Myocyte (in vitro differentiated cells): Measurements from ENCODE around the gene TOR1AIP1. TPM values are rescaled to one million over a fixed set of nuclear protein-coding genes. Genes with fewer than 3 reads are reported as not detected.
"Not testable (repeated sequence)": the region's sequence is repeated elsewhere in the genome, so short reads cannot be mapped to it uniquely, and the experiment has no call there.

Source experiments
- DNase-seq: peaks from one replicate; pipeline ENCODE4 v3.0.0-alpha.2; 2012; ENCODE audit warnings: low read depth
- total RNA-seq: library from RNA; depleted of rRNA; stranded (reverse); fragments of >200 nt; gene quantifications from 2 replicates; pipeline ENCODE4 v1.2.3, GENCODE V29; 2014

The TOR1AIP1 gene
- total RNA-seq, 1 donor from 2014 or later, result 56.9 TPM

DNA sequence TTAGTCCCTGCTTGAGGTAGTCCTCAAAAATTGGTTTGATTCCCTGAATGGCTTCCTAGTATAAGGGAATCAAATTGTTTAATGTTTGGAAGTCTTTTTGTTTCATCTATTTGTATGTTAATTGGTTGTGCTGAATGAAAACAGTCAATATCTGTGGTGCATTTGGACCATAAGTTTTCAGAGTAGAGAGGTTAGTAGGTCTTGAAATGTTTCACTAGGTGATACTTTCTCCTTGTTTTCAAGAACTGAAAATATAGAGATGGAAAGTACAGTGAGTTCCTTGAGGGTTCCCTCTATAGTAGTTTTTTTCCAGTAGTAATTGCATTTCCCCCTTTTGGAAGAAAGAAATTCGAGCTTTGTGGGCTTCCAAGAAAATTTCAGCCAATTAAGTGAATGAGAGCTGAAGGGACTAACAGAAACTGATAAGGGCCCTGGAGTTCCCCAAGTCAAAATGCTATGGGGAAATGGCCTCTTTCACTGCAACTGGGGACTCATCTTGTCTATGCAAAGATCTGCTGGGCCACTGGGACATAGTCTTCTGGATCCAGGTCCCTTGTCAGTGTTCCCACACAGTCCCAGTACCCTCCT lies 53.9 kb downstream of the TOR1AIP1 start:
- no peak for DNase-seq

DNA sequence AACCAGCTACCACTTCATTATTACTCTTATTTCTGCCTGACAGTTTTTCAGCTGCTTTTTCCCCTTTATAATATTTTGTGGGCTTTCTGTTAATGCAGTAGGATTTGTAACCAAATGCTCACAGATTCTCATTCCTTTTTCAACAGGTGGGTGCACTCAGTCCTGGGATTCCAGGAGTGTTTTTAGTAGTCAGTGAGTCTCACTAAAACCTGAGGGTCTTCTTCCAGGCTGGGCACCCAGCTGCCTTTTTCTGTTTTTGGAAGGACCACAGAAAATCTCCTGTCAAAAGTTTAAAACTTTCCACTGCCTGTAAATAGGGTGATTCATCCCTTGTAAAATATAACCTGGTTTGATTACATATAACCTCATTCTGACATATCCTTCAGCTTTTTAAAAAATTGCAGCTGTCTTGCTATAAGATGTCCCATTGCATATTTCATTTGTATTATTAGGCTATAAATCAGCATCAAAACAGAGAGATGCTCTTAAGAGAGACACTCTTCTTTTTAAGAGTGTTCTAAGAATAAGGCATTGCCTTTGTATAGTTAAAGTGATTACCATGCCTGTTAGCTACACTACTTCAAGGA lies 55.7 kb downstream of the TOR1AIP1 start:
- no peak for DNase-seq

DNA sequence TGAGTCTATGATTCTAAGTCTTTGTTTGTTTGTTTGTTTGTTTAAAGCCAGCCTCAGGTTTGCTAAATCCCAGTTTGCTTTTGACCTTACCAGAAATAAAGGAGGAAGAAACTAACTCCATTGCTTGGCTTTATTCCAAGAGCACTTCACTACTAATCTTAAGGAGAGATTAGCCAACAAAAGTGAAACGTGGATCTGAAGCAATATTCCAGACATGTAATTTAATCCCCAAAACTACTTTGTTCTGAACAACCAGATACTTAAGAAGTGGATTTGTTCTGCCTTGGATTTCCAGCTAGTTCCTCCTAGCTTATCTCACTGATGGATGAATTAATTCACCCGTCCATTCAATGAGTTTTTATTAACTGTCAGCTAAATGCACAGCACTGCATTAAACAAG lies 56.7 kb downstream of the TOR1AIP1 start:
- DNase-seq, result peak; percentile 32

DNA sequence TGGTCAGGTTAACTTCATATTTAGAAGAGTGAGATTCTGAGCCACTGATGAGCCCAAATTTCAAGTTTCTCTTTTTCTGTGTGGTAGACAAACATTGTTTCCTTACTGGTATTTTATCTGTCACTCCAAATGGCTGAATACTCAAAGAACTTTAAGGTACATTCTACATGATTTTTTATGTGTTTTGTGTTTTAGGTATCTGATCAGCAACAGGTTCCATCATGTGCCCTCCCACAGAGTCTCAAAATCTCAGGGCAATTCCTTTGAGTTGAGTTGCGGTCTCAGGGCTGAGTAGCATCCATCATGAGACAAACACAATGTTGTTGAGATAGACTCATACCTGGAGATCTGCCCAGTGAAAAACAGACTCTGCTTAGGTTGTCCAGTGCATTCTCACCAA lies 57.9 kb downstream of the TOR1AIP1 start:
- no peak for DNase-seq

DNA sequence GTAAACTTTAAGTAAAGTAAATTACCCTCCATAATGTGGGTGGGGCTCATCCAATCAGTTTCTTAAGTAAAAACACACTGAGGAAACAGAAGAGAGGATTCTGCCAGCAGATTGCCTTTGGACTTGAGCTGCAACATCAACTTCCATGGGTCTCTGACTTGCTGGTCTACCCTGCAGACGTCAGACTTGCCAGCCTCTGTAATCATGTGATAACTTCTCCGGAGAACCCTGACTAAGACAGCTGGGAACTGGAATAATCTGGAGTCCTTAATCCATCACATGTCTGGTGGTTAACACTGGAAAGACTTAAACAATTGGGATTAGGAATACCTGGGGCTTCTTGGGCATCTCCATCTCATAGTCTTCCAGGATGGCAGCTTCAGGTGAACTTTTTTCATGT lies 59.4 kb downstream of the TOR1AIP1 start:
- peak; percentile 29 for DNase-seq

DNA sequence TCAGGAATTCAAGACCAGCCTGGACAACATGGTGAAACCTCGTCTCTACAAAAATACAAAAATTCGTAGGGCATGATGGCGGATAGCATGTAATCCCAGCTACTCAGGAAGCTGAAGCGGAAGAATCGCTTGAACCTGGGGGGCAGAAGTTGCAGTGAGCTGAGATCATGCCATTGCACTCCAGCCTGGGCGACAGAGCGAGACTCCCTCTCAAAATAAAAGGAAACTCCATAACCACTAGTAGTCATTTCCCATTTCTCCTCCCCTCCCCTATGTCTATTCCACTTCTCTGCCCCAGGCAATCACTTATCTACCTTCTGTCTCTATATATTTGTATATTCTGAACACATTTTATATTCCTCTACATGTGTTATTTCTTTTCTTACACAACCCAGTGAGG lies 68.6 kb downstream of the TOR1AIP1 start:
- DNase-seq, result no peak

DNA sequence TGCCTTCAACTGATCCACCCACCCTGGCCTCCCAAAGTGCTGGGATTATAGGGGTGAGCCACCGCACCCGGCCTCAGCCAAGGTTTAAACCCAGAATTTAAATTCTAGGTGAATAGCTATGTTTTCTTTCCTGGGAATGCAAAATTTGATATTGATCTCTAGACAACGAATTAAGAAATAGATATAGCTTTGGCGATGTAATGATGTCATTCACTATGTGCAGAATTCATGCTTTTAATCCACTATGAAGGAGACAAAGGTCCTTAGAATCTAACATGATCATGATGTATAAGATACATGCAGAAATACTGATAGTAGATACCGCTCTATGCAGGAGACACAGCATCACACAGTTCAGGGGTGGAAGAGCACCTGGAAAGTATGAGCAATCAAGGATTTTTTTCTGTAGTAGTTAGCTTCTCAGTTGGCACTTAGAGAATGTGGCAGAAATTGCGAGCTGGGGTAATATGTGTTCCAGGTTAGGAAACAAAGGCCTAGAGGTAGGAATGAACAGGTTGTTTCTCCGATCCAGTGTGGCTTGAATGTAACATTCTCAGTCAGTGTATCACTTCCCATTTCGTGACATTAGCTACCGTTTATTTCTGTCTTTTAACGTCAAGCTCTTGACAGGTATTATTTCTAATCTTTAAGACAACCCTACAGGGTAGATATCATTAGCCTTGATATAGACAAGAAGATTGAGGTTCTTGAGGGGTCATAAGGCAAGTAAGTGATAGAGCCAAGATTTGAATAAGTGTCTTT lies 69.5 kb downstream of the TOR1AIP1 start:
- DNase-seq, result no peak

DNA sequence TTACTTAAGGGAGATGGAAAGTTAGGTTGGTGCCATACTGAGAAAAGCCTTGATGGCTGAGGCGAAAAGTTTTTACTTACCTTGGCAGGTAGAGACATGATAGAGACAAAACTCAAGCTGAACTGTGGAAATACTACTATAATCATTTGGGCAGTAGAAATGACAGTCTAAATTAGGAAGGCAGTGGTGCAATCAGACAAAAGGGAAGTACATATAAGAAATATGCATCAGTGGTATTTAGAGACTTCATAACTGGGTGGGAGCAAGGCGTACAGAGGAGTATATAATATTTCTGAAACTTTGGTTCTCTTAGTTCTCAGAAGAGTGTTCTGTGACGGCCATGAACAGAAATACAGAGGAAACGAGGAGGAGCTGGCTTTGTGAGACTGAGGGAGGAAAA lies 70.1 kb downstream of the TOR1AIP1 start:
- DNase-seq, result no peak

DNA sequence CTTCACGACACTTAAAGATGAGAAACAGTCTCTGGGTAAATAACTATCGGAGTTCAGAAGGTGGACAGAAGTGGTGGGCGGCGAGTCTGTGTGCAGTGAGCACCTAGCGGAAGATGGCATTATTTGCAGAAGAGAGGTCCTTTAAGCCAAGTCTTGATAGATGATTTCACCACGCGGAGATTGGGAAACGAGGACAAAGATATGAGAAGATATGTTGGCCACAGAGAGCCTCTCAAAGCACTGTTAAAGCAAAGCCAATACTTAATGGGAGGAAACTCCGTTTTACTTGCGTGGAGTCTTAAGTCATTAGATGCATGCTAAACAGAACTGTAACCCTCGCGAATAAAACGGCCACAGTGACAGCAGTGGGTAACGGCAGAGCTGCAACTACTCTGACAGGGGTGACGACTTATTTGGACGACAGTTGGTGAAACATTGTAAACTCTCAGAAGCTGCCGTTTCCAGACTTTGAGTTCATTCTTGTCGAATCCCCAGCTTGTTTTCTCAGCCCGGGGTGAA lies 71.9 kb downstream of the TOR1AIP1 start:
- no peak for DNase-seq

DNA sequence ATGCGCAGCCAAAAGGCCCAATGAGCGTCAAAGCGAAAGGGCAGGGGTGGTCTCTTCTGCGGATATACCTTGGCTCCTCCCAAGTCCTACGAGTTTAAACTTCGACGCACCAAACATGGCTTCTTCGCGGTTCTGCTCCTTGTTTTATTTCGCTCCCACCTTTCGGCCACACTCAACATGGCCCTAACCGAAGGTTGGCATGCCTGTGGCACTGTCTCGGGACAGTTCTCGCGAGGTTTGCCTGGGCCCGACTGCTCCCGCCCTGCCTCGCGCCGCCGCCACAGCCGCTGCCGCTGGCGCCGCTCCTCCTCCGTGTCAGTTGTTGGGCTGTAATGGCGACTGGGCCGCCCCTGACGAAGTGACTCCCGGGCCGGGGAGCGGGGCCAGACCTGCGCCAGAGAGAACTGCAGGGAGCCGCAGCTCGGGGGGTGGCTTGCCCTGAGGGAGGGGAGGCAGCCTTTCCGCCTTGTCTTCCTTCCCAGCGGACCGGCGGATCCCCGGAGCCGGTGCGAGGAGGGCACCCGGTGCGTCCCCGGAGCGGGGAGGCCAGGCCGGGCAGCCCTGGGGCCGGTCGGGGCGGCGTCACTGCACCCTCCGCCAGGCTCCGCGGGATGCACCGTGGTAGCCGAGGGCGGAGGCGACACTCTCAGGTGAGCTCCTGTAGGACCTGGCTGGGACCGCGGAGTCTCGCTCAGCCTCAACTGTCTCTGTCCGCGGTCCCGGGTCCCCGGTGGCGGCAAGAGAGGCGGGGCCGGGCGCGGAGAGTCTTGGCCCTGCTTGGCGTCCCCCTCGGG lies 72.6 kb downstream of the TOR1AIP1 start, which contains the start of gene CEP350:
CEP350 (plus strand) TSS at position 318 of the 794 bp plus-strand sequence. CDS start 31,372 bp downstream, outside the sequence.
- DNase-seq, result peak; percentile 100

DNA sequence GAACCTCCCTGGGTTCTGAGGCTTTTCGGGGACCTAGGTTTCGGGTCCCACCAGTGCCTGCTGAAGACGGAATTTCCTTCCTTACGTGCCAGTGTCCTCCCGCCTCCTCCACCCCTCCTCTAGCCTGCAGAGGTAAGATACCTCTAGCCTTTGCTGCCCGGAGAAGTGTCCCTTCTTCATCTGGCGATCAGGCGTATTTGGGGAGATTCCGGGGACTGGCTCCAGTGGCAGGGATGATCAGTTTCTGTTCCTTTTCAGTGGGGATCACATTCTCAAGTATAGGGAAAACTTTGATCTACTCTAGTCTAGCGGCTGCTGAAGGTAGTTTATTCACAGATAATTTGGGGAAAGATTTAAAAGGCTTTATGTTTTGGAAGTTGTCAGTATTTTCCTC lies 73.2 kb downstream of the TOR1AIP1 start:
- DNase-seq, result no peak

DNA sequence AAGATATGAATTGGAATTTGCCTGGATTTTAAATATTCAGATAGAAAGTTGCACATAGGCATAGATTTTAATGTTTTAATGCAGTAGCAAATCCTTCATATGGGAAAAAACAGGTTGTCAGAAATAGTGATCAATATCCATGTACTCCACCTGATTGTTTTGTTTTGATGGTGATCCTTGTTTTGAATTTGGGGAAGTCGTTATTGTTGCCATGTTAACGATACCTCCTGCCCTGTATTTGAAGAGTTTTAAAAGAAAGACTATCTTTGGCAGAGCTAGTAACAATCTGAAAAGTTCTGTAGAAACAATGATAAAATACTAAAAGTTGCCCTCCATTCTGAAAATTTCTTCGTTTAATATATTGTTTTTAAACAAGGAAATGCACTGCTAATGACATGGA lies 73.6 kb downstream of the TOR1AIP1 start:
- DNase-seq, result no peak

DNA sequence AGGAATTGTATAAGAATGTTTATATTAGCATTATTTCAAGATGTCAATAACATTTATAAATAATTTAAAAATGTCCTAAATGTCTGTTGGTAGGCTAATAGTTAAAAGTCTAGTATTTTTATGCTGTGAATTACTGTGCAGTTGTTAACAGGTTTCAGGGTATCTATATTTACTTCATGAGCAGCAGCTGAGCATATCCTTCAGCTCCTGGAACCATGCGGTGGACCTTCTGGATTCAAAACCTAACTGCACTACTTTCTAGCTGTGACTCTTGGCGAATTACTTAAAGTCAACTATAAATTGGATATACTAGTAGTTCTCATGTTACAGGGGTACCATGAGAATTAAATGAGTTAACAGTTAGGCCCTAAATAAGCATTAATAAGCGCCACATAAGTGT lies 76.3 kb downstream of the TOR1AIP1 start:
- DNase-seq, result peak; percentile 57

DNA sequence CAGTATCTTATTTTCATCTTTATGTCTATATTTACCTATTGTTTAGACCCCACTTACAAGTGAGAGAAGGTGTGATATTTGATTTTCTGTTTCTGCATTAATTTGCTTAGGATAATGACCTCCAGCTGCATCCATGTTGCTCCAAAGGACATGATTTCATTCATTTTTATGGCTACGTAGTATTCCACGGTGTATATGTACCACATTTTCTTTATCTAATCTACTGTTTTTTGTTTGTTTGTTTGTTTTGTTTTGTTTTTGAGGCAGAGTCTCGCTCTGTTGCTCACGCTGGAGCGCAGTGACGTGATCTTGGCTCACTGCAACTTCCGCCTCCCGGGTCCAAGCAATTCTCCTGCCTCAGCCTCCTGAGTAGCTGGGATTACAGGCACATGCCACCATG lies 80.1 kb downstream of the TOR1AIP1 start:
- not testable (repeated sequence) for DNase-seq

DNA sequence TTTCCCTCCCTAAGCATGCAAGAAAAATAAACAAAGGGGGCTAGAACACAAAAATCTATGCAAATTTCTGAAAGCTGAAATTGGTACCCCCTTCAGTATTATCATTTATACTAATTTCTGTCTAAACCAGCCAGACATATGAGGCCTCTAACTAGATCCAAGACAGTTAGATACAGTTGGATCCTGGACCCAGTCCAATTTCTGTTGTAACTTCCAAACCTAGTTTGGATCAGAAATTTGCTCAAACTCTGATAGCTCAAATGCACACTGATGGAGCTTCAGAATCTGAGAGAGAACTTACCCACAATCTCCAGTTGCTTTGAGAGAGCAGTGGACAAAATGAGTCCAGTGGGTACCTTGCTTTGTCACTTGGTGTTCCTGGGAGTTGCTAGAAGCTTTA lies 84.5 kb downstream of the TOR1AIP1 start:
- no peak for DNase-seq

DNA sequence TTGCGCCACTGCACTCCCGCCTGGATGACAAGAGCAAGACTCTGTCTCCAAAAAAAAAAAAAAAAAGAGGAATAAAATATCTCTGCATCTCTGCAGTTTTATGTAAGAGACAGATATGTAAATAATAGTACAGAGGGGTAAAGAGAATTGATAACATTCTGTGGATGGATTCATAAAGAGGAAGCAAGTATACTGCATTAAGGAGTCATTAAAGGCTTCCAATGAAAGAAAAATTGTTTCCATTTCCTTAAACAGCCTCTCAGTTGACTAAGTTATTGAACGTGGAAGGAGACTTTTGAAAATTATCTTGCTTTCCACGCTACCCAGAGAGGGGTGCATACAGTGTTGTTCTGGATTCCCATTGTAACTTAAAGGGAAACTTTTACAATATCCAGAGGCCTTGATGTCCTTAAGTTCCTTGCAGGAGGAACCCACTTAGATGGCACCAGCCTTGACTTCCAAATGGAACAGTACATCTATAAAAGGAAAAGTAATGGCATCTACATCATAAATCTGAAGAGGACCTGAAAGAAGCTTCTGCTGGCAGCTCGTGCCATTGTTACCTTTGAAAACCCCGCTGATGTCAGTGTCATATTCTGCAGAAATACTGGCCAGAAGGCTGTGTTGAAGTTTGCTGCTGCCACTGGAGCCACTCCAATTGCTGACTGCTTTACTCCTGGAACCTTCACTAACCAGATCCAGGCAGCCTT lies 86.4 kb downstream of the TOR1AIP1 start:
- DNase-seq, result no peak

DNA sequence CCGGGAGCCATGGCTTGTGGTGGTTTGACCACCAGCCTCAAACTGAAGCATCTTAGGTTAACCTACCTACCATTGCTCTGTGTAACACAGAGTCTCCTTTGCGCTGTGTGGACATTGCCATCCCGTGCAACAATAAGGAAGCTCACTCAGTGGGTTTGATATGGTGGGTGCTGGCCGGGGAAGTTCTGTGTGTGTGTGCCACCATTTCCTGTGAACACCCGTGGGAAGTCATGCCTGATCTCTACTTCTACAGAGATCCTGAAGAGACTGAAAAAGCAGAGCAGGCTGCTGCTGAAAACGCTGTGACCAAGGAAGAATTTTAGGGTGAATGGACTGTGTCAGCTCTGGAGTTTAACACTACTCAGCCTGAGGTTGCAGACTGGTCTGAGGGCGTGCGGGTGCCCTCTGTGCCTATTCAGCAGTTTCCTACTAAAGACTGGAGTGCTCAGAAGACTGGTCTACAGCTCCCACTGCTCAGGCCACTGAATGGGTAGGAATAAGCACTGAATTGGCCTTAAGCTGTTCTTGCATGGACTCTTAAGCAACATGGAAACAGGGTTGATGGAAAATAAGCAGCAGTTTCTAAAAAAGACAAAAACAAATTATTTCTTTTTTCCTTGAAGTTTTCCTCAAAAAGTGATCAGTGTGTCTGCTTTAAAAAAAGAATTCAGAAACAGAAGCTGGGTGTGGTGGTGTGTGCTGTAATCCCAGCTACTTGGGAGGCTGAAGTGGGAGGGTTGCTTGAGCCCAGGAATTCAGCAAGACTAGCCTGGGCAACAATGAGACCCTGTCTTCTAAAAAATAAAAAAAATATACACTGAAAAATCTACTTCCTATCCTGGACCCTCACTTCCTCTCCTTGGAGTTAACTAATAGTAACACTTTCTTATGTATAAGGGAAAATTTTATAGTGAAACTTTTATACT lies 87.2 kb downstream of the TOR1AIP1 start:
- no peak for DNase-seq
